NCI-H82 (cell line): ENCODE data around the gene TF.

Experiments
- DNase-seq: peaks from one replicate; lab custom pipeline; 2025; lab: John Stamatoyannopoulos, UW

TF gene

GRCh38 chr3:133815386-133815785 is 69.2 kb downstream of the TF start:
- DNase-seq = no peak

- no peak for DNase-seq
Measured at GRCh38 chr3:133820129-133820528, 73.9 kb downstream of the TF start.

- DNase-seq = no peak
Measured at GRCh38 chr3:133820889-133821675, 74.9 kb downstream of the TF start.

GRCh38 chr3:133821767-133822638 is 75.8 kb downstream of the TF start:
- peak; percentile 24 for DNase-seq

- DNase-seq = no peak
Measured at GRCh38 chr3:133824961-133825485, 78.8 kb downstream of the TF start.

GRCh38 chr3:133825969-133826727 is 80.0 kb downstream of the TF start:
- no peak for DNase-seq

GRCh38 chr3:133827136-133827535 is 80.9 kb downstream of the TF start:
- DNase-seq = no peak

GRCh38 chr3:133827684-133828083 is 81.5 kb downstream of the TF start:
- no peak for DNase-seq

GRCh38 chr3:133828576-133829309 is 82.5 kb downstream of the TF start:
- peak; percentile 74 for DNase-seq

GRCh38 chr3:133829310-133829707 is 83.1 kb downstream of the TF start:
- DNase-seq = no peak

GRCh38 chr3:133830071-133830470 is 83.9 kb downstream of the TF start:
- no peak for DNase-seq

GRCh38 chr3:133831966-133832801 is 86.0 kb downstream of the TF start:
- DNase-seq = peak; percentile 16

GRCh38 chr3:133832802-133833144 is 86.6 kb downstream of the TF start:
- DNase-seq = no peak

GRCh38 chr3:133833267-133833666 is 87.1 kb downstream of the TF start:
- no peak for DNase-seq

GRCh38 chr3:133833880-133834620 is 87.9 kb downstream of the TF start:
- peak; percentile 27 for DNase-seq

GRCh38 chr3:133834621-133835417 is 88.6 kb downstream of the TF start:
- no peak for DNase-seq

- DNase-seq = no peak
Measured at GRCh38 chr3:133835418-133835743, 89.2 kb downstream of the TF start.

- DNase-seq = no peak
Measured at GRCh38 chr3:133835961-133836360, 89.8 kb downstream of the TF start.

GRCh38 chr3:133836497-133837158 is 90.4 kb downstream of the TF start:
- DNase-seq = no peak
